GM10248 (cell line): ENCODE measurements around the gene LRP1.

Source experiments
- CTCF ChIA-PET: fragments of 300-600 bp; sonication (Branson Sonifier 250); formaldehyde crosslinking; extraction: SDS; loops from one replicate; lab custom pipeline; 2021; ENCODE audit warnings: antibody characterized with exemption; lab: Yijun Ruan, JAX
- POLR2A ChIA-PET: fragments of 350-650 bp; sonication (Branson Sonifier 250); formaldehyde crosslinking; extraction: SDS; loops from one replicate; lab custom pipeline; 2020; ENCODE audit warnings: antibody characterized with exemption; lab: Yijun Ruan, JAX
- DNase-seq: peaks from one replicate; pipeline ENCODE4 v3.0.0; 2012; ENCODE audit errors: extremely low spot score
- TF ChIP-seq, protein P1 (sequence below): IDR thresholded peaks from 2 replicates; pipeline ENCODE4 v1.5.1; 2012; ENCODE audit warnings: mild to moderate bottlenecking, low read depth; ENCODE audit errors: extremely low read depth, missing control alignments, control extremely low read depth

Gene LRP1

GRCh38 chr12:57210461-57210860, 82.2 kb downstream of the LRP1 start:
- POLR2A ChIA-PET: no interaction called here
- TF ChIP-seq, protein P1, sequence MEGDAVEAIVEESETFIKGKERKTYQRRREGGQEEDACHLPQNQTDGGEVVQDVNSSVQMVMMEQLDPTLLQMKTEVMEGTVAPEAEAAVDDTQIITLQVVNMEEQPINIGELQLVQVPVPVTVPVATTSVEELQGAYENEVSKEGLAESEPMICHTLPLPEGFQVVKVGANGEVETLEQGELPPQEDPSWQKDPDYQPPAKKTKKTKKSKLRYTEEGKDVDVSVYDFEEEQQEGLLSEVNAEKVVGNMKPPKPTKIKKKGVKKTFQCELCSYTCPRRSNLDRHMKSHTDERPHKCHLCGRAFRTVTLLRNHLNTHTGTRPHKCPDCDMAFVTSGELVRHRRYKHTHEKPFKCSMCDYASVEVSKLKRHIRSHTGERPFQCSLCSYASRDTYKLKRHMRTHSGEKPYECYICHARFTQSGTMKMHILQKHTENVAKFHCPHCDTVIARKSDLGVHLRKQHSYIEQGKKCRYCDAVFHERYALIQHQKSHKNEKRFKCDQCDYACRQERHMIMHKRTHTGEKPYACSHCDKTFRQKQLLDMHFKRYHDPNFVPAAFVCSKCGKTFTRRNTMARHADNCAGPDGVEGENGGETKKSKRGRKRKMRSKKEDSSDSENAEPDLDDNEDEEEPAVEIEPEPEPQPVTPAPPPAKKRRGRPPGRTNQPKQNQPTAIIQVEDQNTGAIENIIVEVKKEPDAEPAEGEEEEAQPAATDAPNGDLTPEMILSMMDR: no peak
- CTCF ChIA-PET: interaction anchor here (1.3 to 2.8 kb wide), 2 partner anchors 28 to 32 kb away, joined by 4 to 11 read pairs; no protein-coding TSS in a partner anchor
- DNase-seq: no peak

- ChIA-PET POLR2A (no interaction called here), CTCF (interaction anchor here (1.3 to 2.8 kb wide), 2 partner anchors 28 to 31 kb away, joined by 4 to 11 read pairs; no protein-coding TSS in a partner anchor)
- no peak for DNase-seq
- TF ChIP-seq, protein P1: no peak
Measured at GRCh38 chr12:57210926-57211692, 82.8 kb downstream of the LRP1 start.

DNA sequence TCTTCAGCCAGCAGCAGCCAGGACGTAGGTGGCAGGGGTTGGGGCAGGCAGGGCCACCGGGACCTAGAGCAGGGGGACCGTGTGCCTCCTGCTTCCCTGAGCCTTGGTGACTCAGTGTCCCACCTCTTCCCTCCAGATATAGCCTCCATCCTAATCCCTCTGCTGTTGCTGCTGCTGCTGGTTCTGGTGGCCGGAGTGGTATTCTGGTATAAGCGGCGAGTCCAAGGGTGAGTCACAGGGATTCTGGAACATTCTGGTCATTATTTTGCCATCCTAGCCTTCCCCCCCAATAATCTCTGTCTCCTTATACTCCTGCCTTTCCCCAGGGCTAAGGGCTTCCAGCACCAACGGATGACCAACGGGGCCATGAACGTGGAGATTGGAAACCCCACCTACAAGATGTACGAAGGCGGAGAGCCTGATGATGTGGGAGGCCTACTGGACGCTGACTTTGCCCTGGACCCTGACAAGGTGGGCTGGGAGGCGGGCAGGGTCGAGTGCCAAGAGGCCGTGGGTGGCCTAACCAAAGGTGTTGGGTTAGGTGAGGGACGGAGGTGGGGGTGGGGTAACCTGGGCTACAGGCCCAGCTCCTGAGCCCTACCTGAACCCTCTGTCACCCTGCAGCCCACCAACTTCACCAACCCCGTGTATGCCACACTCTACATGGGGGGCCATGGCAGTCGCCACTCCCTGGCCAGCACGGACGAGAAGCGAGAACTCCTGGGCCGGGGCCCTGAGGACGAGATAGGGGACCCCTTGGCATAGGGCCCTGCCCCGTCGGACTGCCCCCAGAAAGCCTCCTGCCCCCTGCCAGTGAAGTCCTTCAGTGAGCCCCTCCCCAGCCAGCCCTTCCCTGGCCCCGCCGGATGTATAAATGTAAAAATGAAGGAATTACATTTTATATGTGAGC, 83.8 kb downstream of the LRP1 start:
- DNase-seq: no peak
- CTCF ChIA-PET: interaction anchor here (1.1 to 5.3 kb wide), 9 partner anchors 11 to 275 kb away, joined by 3 to 403 read pairs (median 11); partner anchors contain the start of genes SHMT2 and STAC3
- POLR2A ChIA-PET: no interaction called here
- TF ChIP-seq, protein P1: no peak

- POLR2A ChIA-PET: no interaction called here
- CTCF ChIA-PET: interaction anchor here (0.6 to 5.3 kb wide), 24 partner anchors 10 to 274 kb away, joined by 3 to 403 read pairs (median 6); partner anchors contain the start of genes GLI1, INHBE, NEMP1 and SHMT2
- TF ChIP-seq, protein P1: no peak
- DNase-seq: no peak
Measured at GRCh38 chr12:57212701-57213057, 84.4 kb downstream of the LRP1 start.

DNA sequence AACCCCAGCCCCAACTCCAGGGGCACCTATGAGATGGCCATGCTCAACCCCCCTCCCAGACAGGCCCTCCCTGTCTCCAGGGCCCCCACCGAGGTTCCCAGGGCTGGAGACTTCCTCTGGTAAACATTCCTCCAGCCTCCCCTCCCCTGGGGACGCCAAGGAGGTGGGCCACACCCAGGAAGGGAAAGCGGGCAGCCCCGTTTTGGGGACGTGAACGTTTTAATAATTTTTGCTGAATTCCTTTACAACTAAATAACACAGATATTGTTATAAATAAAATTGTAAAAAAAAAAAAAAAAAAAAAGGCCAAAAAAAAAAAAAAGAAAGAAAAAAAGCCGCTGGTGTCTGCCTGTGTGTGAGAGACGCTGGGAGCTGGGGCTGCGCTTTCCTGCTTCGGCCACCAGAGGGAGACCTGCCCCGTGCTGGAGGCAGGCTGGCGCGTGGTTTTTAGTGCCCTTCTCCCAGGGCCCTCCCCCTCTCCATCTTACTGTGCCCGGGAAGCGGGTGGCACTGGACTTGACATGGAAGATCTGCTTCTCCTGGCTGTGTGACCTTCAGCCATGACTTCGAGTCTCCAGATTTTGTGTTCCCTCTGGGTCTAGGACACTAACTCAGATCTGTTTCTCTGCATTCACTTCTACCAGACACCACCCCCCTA, 84.9 kb downstream of the LRP1 start:
- CTCF ChIA-PET: interaction anchor here (0.6 to 5.3 kb wide), 38 partner anchors 10 to 1133 kb away, joined by 3 to 403 read pairs (median 5); partner anchors contain the start of genes ERBB3, GLI1, INHBE and NEMP1
- TF ChIP-seq, protein P1: peak; percentile 97
- POLR2A ChIA-PET: interaction anchor here (0.7 kb wide), 1 partner anchor 275 kb away, joined by 3 read pairs; the partner anchor contains the start of gene MARS1
- DNase-seq: peak; percentile 89
